GM19468 (cell line): Measurements from ENCODE around the gene RPS23.
A peak's percentile ranks its signal among the peaks of the same experiment; 100 is the strongest.

Source experiments
- ATAC-seq: cut with Tn5 transposase; IDR thresholded peaks from one replicate; pipeline ENCODE4 v1.9.1; 2021; ENCODE audit warnings: mild to moderate bottlenecking, moderate library complexity, moderate number of reproducible peaks; ENCODE audit not compliant: unreplicated experiment; ENCODE audit errors: extremely low read depth

Gene RPS23

GRCh38 chr5:82277987-82278710 is at the start of gene RPS23:
RPS23 (minus strand) TSS chr5:82278354; CDS start chr5:82278323, 31 bp downstream.
- ATAC-seq, result peak; percentile 72

- ATAC-seq, result no peak
These were observed 49.8 kb upstream of the RPS23 start for GRCh38 chr5:82327941-82328340.

GRCh38 chr5:82325996-82326395 is 47.8 kb upstream of the RPS23 start:
- ATAC-seq, result no peak

GRCh38 chr5:82325155-82325554 is 47.0 kb upstream of the RPS23 start:
- ATAC-seq, result no peak

- ATAC-seq, result no peak
These were observed 42.8 kb upstream of the RPS23 start for GRCh38 chr5:82320966-82321365.

- ATAC-seq, result no peak
These were observed 41.7 kb upstream of the RPS23 start for GRCh38 chr5:82319651-82320376.

GRCh38 chr5:82319192-82319591 is 41.0 kb upstream of the RPS23 start:
- no peak for ATAC-seq

- no peak for ATAC-seq
These were observed 37.0 kb upstream of the RPS23 start for GRCh38 chr5:82314964-82315758.

- ATAC-seq, result no peak
These were observed 34.9 kb upstream of the RPS23 start for GRCh38 chr5:82313016-82313415.

GRCh38 chr5:82312373-82312856 is 34.3 kb upstream of the RPS23 start:
- ATAC-seq, result no peak

- ATAC-seq, result no peak
These were observed 31.0 kb upstream of the RPS23 start for GRCh38 chr5:82309091-82309531.

GRCh38 chr5:82308416-82308815 is 30.3 kb upstream of the RPS23 start:
- no peak for ATAC-seq

GRCh38 chr5:82307451-82307850 is 29.3 kb upstream of the RPS23 start:
- ATAC-seq, result no peak

- no peak for ATAC-seq
These were observed 28.0 kb upstream of the RPS23 start for GRCh38 chr5:82306151-82306550.

GRCh38 chr5:82301190-82301589 is 23.0 kb upstream of the RPS23 start:
- no peak for ATAC-seq

- ATAC-seq, result no peak
These were observed 20.5 kb upstream of the RPS23 start for GRCh38 chr5:82298668-82299067.

- ATAC-seq, result no peak
These were observed 19.6 kb upstream of the RPS23 start for GRCh38 chr5:82297711-82298110.

GRCh38 chr5:82296929-82297328 is 18.8 kb upstream of the RPS23 start:
- no peak for ATAC-seq

GRCh38 chr5:82295959-82296531 is 17.9 kb upstream of the RPS23 start:
- no peak for ATAC-seq

GRCh38 chr5:82295144-82295543 is 17.0 kb upstream of the RPS23 start:
- ATAC-seq, result no peak
